Cerebellar cortex (tissue), 1 donor: ENCODE data around the gene OLFML3.
"Not testable (repeated sequence)": the region's sequence is repeated elsewhere in the genome, so short reads cannot be mapped to it uniquely, and the experiment has no call there.

Experiments used
- DNase-seq: peaks from one replicate; pipeline ENCODE4 v3.0.0-alpha.2; 2015; ENCODE audit warnings: low spot score

The OLFML3 gene

DNA sequence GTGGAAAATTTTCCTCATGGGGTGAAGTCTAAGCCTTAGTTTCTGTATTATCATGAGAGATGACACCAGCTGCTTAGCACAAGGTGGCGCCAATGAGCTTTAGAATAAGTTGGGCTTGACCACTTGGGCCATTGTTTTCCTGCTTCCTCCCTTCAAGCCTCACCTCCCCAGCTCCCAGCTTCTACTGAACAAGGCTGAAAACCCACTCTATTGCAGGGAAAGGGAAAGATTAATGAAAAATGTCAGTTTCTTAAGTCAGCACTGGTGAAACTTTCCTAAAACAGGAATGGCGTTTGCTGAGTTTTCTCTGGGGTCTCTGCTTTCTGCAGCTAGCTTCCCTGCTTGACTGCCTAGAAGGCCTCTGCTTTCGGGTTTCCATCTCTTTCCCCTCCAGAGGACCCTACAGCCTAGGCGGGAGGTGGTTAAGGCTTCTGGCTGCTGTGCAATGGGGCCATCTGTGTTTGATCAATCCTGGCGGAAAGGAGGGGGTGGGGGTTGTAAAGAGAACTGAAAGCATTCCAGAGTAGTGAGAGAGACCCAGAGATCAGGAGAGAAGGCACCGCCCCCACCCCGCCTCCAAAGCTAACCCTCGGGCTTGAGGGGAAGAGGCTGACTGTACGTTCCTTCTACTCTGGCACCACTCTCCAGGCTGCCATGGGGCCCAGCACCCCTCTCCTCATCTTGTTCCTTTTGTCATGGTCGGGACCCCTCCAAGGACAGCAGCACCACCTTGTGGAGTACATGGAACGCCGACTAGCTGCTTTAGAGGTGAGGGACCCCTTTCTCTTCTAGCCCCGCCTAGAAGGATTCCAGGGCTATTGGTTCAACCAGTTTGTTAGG lies at the start of gene OLFML3:
OLFML3 (plus strand) TSS at position 612 of the 840 bp plus-strand sequence; CDS start at position 655, 43 bp downstream.
- DNase-seq: peak; percentile 92

GRCh38 chr1:113929750-113930498 lies 49.4 kb upstream of the OLFML3 start:
- DNase-seq: peak; percentile 49

DNA sequence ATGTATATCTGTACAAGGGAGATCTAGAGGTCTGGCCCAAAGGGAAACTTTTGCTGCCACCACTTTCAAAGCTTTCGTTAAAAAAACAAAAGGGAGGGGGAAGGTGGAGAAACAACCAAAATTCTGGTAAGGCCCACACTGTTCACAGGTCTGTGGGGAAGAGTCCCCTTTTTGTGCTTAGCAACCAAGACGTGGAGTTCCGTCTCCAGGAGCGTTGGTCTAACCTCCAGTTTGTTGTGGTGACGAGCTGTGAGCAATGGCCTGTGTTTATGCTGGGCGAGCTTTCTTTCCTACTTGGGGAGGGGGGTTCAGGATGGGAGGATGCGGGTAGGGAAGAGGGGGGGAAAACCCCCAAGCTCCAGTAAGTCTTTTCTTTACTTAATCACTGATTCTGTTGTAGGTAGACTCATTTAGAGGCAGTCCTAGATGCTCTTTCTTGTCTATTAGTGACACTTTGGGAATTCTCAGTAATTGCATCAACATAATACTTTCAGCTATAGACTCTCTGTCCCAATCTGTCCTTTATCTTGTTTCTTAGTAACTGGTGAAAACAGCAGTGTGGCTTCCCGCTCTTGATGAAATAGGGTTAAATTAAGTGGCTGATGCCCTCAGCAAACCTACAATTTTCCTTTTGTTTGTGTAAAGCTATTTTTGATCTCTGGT lies 48.6 kb upstream of the OLFML3 start:
- peak; percentile 28 for DNase-seq

DNA sequence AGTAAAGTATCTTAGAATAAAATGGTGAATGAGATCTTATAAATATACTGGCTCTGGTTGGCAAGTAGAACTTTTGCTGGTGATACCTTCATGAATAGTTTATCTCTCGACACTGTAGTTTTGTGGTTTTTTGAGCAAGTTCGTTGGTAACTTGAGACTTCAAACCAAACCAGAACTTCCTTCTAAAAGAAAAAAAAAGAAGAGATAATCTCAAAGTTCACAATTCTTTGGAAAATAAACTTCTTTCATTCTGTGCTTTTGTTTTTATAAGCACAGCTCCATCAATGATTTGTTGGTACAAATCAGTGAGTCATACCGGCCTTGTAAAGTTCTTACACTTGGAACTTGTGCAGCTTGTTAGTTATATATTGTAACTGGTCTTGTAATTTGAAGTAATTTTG lies 47.8 kb upstream of the OLFML3 start:
- no peak for DNase-seq

DNA sequence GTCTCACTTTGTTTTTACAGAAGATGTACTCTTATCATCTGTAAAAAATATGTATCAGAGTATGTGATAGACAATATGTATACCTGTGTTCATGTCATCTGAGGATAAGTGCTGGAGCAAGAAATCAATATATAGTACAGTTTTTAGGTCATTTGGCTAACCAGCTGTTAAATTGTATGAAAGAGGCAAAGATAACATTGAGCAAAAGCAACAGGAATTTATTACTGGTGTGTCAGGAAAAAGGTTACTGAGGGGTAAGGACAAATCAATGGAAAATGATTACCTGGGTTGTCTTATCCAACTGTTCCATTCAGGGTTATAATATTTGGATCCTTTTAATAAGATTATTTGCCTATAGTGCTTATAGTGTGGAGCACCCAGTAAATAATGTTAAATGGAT lies 45.3 kb upstream of the OLFML3 start:
- no peak for DNase-seq

DNA sequence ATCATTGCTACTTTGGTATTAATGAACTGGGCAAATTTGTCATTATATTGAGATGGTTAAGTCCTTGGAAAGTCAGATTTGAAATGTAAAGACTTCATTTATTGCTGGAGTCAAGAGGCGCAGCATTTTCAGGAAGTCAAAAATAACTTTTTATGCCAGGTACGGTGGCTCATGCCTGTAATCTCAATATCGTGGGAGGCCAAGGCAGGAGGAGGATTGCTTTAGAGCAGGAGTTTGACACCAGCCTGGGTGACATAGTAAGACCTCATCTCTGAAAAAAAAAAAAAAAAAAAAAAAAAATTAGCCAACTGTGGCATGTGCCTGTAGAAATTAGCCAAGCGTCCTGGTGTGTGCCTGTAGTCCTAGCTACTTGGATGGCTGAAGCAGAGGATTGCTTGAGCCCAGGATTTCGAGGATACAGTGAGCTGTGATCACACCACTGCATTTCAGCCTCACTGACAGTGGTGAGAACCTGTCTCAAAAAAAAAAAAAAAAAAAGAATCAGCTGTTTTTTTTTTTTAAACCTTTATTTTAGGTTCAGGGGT lies 44.7 kb upstream of the OLFML3 start:
- DNase-seq: peak; percentile 25

GRCh38 chr1:113935176-113935575 lies 44.1 kb upstream of the OLFML3 start:
- DNase-seq: no peak

DNA sequence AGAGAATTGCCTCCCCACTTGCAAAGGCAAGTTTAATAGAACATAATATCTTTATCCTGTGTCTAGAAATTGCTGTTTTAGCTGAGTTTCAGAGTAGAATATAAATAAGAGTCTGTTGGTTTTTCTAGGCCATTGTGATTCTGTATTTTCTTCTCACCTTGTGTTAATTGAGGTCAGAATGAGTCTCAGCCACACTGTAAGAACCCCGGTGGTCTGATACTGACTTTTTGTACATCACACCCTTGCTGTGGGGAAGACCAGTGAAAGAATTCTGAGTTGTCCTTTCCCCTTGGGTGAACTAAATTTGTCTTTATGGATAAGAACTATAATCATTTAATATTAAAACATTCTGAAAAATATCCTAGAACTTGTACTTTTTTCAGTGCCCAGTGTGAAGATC lies 43.3 kb upstream of the OLFML3 start:
- DNase-seq: no peak

- DNase-seq: no peak
These were observed 42.1 kb upstream of the OLFML3 start for GRCh38 chr1:113937146-113937545.

DNA sequence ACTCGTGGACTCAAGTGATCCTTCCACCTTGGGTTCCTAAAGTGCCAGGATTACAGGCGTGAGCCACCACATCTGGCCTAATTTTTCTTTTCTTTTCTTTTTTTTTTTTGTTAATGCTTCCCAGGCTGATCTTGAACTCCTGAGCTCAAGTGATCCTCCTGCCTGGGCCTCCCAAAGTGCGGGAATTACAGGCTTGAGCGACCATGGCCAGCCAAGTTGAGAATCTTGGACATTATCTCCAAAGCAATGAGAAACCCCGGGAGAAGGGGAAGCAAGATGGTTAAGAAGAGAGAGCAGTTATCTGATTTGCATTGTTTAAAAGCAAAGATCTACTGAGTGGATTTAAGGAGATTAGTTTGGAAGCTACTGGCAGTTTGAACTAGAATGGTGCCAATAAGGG lies 41.1 kb upstream of the OLFML3 start:
- no peak for DNase-seq

GRCh38 chr1:113940365-113941244 lies 38.7 kb upstream of the OLFML3 start:
- DNase-seq: peak; percentile 75

DNA sequence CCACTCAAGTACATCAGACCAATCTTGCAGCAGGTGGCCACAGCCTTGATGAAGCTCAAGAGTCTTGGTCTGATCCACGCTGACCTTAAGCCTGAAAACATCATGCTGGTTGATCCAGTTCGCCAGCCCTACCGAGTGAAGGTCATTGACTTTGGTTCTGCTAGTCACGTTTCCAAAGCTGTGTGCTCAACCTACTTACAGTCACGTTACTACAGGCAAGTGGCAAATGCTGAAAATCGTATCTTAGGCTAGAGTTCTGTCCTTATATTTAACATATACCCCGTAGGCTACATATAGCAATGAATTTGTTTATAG lies 38.1 kb upstream of the OLFML3 start:
- peak; percentile 30 for DNase-seq

GRCh38 chr1:113942527-113942926 lies 36.7 kb upstream of the OLFML3 start:
- DNase-seq: no peak

- DNase-seq: no peak
These were observed 36.1 kb upstream of the OLFML3 start for GRCh38 chr1:113943028-113943811.

- no peak for DNase-seq
These were observed 33.9 kb upstream of the OLFML3 start for GRCh38 chr1:113945329-113945728.

DNA sequence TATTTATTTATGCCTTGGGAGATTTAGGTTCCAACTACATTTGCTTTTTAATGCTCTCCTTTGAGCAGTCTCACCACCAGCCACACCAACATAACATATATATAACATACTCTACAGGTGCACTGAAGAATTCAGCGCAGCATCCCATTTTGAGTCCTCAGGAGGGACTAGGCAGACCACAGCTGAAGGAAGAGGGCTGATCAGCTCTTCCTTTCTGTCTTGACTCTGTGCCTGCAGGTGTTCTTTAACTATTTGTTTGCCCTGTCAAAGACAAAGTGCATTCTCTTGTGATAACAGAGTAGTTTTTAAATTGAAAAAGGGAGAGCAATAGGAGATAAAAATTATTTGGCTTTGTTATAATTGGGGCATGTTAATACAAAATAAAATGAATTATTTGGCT lies 33.2 kb upstream of the OLFML3 start:
- no peak for DNase-seq

DNA sequence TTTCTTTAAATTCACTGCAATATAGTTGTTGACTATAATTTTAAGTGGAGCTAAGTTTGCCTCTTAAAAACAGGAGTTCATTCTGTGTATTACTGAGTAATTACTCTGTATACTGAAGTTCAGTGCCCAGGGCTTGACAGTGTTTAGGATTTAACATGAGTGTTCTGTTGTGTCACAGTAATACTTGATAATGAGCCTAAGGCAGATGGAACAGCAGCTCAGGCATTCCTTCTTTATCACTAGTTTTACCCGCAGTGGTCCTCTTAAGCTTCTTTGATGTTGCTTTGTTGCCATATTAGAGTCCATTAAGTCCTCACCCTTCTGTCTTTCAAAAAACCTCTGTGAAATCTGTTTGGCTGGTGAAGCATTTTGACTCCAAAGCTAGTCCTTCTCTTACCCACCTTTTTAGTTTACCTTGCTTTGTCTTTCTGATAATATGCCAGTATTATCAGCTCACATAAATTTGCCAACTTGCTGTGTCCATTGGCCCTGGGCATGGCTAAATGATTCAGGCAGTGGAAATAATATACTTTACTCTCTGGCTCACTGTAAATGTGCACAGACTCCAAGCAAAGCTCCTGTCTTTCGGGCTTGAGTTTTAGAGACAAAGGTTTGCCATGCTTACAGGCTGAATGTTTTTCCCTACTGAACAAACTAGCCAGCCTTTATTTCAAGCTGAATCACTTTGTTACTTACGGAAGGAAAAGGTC lies 32.4 kb upstream of the OLFML3 start:
- DNase-seq: peak; percentile 25

DNA sequence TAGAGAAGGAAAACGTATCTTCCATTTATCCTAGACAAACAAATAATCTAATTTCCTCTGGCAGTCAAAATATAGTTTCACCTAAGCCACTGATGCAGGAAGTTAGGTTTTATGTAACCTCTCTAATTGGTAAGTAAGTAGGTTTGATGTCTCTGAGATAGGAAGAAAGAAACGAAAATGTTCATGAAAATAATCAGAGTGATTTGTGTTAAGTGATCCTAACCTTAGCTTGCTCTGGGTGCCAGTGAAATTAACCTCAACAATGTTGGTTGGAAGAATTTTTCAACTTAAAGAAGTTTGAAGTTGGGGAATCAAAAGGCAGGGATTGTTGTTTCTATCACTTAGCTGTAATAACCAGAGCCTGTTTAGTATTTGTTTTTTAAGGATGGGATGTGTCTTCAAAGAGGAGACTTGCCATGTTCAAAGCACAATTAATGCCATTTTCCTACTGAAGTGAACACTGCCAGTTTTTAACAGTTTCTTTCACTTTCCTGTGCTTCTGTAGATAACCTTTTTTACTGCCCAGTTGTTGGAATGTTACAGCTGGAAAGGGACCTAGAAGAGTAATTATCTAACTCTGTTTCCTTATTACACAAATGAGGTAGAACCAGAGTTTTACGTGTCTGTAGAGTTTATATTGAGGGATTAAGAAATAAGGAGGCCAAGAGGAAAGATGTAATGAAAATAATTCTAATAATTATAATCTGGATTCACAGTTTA lies 31.7 kb upstream of the OLFML3 start:
- peak; percentile 22 for DNase-seq

DNA sequence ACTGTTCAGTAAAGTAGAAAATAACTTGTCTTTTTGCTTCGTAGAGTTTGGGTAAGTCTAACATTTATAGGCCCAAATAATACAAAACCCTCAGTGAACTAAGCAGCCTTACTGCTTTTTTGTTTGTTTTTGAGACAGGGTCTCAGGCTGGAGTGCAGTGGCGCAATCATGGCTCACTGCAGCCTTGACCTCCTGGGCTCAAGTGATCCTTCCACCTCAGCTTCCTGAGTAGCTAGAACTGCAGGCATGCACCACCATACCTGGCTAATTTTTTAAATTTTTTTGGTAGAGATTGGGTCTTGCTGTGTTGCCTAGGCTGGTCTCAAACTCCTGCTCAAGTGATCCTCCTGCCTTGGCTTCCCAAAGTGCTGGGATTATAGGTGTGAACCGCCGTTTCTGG lies 31.1 kb upstream of the OLFML3 start:
- DNase-seq: not testable (repeated sequence)
